KBM-7 (cell line): Measurements from ENCODE around the gene MPLKIP.
"Not testable (repeated sequence)": the region's sequence is repeated elsewhere in the genome, so short reads cannot be mapped to it uniquely, and the experiment has no call there.

Experiments
- DNase-seq: peaks from one replicate; pipeline ENCODE4 v3.0.0-alpha.2; 2015
- in situ Hi-C: fragments of 300-500 bp; cut with MboI; formaldehyde crosslinking; loops from 2 replicates; pipeline ENCODE4 v1.14.3; 2020; ENCODE audit warnings: low sequenced_read_pairs, low pct_unique_long_range_greater_than_20kb, mixed read lengths

Gene MPLKIP

DNA sequence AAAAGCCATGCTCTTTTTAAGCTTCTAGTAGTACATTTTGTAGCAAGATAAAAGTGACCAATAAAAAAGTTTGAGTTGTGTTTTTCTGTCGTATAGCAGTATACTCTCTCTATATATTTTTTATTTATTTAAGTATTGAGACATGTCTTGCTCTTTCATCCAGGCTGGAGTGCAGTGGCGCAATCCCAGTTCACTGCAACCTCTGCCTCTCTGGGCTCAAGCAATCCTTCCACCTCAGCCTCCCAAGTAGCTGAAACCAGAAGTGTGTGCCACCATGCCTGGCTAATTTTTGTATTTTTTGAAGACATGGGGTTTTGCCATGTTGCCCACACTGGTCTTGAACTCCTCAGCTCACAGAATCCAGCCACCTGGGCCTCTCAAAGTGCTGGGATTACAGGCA lies 3.1 kb upstream of the MPLKIP start:
- DNase-seq, result no peak
- in situ Hi-C loops, result no loop called here

DNA sequence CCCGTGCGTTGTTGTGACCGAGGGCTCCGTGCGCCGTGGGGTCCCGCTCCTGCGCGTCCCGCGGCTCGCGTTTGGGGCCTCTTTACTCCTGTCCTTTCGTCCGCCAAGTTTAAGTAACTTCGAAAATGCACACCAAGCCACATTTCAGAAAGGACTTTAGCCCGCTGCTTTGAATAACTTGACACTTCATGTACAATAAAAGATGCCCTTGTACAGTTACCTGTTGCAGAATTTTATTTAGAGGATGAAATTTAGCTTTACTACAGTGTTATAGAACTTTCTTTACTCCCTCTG lies 842 bp upstream of the MPLKIP start:
- in situ Hi-C loops, result no loop called here
- DNase-seq, result no peak

DNA sequence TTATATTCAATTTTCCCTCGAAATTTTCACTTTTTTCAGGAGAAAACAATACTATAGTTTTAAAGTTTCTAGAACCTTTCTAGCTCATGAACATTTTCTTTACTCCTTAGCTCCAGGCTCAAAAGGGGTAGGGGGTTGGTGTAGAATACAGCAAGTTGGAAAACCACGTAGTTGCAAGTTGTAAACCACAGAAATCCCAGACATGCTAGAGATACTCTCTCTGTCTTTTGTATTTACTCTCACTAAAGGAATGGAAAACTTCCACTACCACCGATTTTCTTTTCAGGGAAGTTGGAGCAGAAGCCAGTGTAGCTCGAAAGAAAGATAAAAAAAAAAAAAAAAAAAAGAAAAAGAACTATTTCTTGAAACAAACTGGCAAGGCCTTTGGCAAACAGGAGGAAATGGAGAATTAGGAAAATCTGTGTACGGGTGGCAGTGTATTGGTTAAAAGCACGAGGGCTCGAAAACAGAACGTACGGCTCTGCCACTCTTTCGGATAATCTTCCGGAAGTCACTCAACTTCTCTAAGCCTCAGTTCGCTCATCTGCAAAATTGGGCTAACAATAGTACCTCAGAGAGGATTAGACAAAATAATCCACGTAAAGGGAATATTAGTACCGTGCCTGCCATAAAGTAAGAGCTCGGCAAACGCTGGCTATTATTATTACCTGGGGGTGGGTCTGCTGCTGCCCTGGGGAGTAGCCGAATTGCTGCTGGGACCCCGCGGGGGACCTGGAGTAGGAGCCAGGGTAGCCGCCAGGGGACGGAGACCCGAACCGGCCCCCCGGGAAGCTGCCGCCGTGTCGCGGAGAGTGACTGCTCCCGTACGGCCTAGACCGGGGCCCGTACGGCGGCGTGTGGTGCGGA lies 628 bp downstream of the MPLKIP start:
- peak; percentile 51 for DNase-seq

GRCh38 chr7:40122940-40123254 lies 11.5 kb downstream of the MPLKIP start:
- in situ Hi-C loops, result no loop called here
- DNase-seq, result no peak

More for the DNA sequence above, 628 bp downstream of the MPLKIP start:
- in situ Hi-C loops, result no loop called here

GRCh38 chr7:40122100-40122939 lies 12.1 kb downstream of the MPLKIP start:
- DNase-seq, in situ Hi-C loops: not testable (repeated sequence)

- DNase-seq, result no peak
- in situ Hi-C loops, result no loop called here
Measured at GRCh38 chr7:40120020-40120419, 14.4 kb downstream of the MPLKIP start.

- DNase-seq, in situ Hi-C loops: not testable (repeated sequence)
Measured at GRCh38 chr7:40118201-40118600, 16.2 kb downstream of the MPLKIP start.

GRCh38 chr7:40117199-40117598 lies 17.2 kb downstream of the MPLKIP start:
- in situ Hi-C loops, DNase-seq: not testable (repeated sequence)

DNA sequence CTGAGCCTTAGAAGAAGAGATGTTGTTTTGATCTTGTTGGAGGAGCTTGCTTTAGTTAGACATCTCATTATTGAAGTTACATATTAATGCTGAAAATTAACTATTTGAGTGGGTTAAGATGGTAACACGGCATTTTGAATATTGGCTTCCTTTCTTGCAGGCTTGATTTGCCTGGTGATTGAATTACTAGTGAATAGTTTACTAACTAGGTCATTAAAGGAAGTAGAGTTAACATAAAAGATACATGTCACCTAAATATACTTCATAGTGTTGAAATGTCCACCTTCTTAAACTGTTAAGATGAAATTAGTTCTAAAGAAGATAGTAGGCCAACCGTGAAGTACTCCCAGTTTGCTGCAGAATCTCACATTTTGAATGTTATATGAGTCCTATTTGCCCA lies 18.5 kb downstream of the MPLKIP start:
- no peak for DNase-seq
- in situ Hi-C loops, result no loop called here

DNA sequence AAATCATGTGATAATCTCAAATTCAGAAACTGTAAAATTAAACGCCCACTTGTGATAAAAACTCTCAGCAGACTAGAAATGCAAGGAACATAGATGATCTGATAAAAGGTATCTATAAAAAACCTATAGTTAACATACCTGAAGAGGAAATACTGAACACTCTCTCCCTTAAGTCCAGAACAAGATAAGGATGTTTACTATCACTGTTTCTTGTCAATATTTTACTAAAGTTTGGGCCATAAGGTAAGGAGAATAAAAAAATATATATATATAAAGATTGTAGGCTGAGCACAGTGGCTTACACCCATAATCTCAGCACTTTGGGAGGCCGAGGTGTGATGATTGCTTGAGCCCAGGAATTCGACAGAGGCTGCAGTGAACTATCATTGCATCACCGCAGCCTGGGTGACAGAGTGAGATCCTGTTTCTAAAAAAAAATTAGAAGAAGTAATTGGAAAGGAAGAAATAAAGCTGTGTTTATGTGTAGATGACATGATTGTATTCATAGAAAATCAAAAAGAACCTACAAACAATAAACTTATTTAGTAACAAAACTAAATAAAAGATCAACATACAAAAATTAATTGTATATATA lies 28.4 kb downstream of the MPLKIP start:
- no peak for DNase-seq

GRCh38 chr7:40102897-40103296 lies 31.5 kb downstream of the MPLKIP start:
- DNase-seq, result no peak
- in situ Hi-C loops, result no loop called here

More for the DNA sequence above, 28.4 kb downstream of the MPLKIP start:
- in situ Hi-C loops, result no loop called here

DNA sequence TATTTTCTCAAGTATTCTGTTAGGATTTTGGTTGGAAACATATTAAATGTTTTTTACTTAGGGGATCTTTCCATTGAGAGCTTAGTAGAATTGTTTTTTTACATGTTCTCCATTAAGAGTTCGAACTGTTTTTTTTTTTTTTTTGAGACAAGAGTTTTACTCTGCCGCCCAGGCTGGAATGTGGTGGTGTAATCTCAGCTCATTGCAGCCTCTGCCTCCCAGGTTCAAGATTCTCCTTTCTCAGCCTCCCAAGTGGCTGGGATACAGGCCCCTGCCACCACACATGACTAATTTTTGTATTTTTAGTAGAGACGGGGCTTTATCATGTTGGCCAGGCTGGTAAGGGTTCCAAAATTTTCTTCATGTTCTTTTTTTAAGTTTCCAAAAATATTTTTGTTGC lies 33.2 kb downstream of the MPLKIP start:
- no peak for DNase-seq
- in situ Hi-C loops, result no loop called here

- DNase-seq, result no peak
- in situ Hi-C loops, result no loop called here
Measured at GRCh38 chr7:40099837-40100236, 34.6 kb downstream of the MPLKIP start.

DNA sequence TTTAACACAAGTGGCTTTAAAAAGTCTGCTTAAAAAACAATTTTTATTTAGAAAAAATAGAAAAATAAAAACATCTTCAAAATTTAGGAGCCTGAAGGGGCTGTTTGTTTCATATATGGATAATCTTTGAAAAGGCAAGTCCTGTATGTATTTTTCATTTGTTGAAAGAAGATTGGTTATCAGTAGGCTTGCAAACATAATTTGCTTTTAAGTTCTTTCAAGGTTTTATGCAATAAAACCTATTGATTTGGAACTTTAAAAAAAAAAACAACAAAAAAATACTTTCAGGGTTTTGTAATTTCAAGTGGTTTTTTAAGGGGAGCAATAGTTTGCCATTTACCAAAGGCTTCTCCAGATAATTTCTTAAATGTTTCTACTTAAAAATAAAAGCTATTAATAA lies 35.6 kb downstream of the MPLKIP start:
- DNase-seq, result no peak
- in situ Hi-C loops, result no loop called here

DNA sequence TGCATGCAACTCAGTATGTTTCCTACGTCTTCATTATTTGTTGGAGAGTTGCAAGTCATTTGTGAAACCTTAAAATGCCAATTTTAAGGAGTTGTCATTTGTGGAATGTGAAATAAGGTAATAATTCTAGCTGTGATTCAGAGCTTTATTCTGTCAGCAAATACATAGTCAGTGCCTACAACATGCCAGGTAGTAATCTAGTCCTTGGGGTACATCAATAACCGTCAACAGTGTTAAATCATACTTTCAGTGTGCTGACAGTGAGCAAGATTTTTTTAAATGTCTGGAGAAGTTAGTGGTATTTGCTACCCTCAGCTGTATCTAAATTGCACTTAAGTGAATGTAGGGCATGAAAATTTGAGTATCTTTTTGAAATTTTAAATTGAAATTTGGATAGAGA lies 36.7 kb downstream of the MPLKIP start:
- no peak for DNase-seq
- in situ Hi-C loops, result no loop called here

DNA sequence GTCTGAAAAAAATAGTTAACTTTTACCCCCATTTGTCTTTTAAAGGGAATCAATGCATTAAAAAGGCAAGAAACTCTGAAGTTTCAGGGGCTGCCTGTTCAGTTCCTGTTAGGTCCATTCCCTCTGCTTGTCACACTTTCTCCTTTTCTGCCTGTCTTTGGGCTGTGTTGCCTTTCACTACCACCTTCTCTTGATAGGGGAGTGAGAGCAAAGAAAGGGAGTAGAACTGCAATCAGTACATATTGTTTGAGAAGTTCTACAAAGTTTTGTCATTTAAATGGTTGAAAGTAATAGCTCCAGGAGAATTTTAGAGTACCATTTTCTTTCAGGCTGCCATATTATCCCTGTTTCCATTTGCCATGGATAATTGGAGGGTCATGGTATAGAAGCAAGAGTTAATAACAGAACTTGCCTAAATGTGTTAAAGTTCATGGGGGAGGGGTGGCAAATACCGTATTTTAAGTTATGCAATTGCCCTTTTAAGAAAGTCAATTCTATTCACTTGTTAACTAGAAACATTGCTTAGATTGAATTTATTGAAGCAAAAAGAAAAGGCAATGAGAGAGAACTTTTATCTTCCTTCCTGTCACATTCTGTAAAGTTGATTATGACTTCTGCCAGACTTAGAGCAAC lies 38.6 kb downstream of the MPLKIP start:
- in situ Hi-C loops, result no loop called here
- no peak for DNase-seq

GRCh38 chr7:40095230-40095629 lies 39.2 kb downstream of the MPLKIP start:
- DNase-seq, result no peak
- in situ Hi-C loops, result no loop called here

GRCh38 chr7:40093631-40094350 lies 40.6 kb downstream of the MPLKIP start:
- in situ Hi-C loops, result no loop called here
- no peak for DNase-seq

DNA sequence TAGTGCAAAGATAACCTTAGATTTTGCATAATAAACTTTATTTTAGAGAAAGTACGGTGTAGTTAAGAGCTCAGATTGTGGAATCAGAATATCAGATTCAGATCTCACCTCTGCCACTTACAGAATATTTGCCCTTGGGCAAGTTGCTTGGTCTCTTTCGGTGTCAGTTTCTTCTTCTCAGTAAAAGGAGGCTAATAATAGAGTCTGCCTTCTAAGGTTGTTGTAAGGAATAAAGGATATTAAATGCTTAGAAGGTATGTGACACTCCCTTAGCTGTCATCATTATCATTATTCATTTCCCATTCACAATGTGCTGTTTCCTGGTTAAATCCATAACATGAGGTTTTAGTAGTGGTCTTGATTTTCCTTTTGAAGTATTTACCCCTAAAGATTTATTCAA lies 42.2 kb downstream of the MPLKIP start:
- DNase-seq, result no peak
- in situ Hi-C loops, result no loop called here
